ENCODE data around the gene AKR1E2.

- TF ChIP-seq CTCF (IDR thresholded peaks at IDR 0.05) (no peak), POLR2AphosphoS5 (IDR thresholded peaks at IDR 0.05; ENCODE audit: low read depth, low read length) (no peak), TCF7L2 (IDR thresholded peaks at IDR 0.05; ENCODE audit: low read depth, low read length) (no peak), SIN3A (IDR thresholded peaks at IDR 0.05; ENCODE audit: borderline replicate concordance, insufficient read depth, low read depth, low read length) (no peak), REST (IDR thresholded peaks at IDR 0.05; ENCODE audit: insufficient read depth in 1 of 2, low read depth in 2 of 2, low read length in 1 of 2) (no peak)
Observed at GRCh38 chr10:4847561-4848355, 21.8 kb downstream of the AKR1E2 start.
